Tibial nerve (tissue), 4 donors: ENCODE data around the gene NDUFB2. TPM values are rescaled to one million over a fixed set of nuclear protein-coding genes. Genes with fewer than 3 reads are reported as not detected.

ENCODE experiments used
- DNase-seq, 2 donors: peaks; one replicate each; pipeline ENCODE4 v3.0.0-alpha.2; 2019; ENCODE audit warnings: low spot score in 2 of 2
- H3K27ac ChIP-seq, 4 donors: fragments of 200-600 bp; sonication (generic) in 3 of 4; one replicate each; pipeline ENCODE4 v1.5.1; 2017 to 2019; ENCODE audit warnings: mild to moderate bottlenecking in 1 of 4
- H3K27me3 ChIP-seq, 2 donors: fragments of 200-600 bp; sonication (generic) in 1 of 2; one replicate each; pipeline versions ENCODE4 v1.5.1 to v1.6.0; 2017 to 2019
- H3K36me3 ChIP-seq, 3 donors: fragments of 200-600 bp; sonication (generic); one replicate each; pipeline ENCODE4 v1.5.1; 2018 to 2019
- H3K4me1 ChIP-seq, 4 donors: fragments of 200-600 bp; sonication (generic) in 3 of 4; one replicate each; pipeline ENCODE4 v1.5.1; 2017 to 2019
- H3K4me3 ChIP-seq, 4 donors: fragments of 200-600 bp; sonication (generic) in 3 of 4; one replicate each; pipeline ENCODE4 v1.5.1; 2017 to 2019; ENCODE audit warnings: mild to moderate bottlenecking in 1 of 4, moderate library complexity in 1 of 4
- H3K9me3 ChIP-seq, 4 donors: fragments of 200-600 bp; sonication (generic) in 3 of 4; one replicate each; pipeline ENCODE4 v1.5.1; 2017 to 2019
- CTCF ChIP-seq, 5 experiments: fragments of 200-600 bp in 3 of 5; fragments of 450-650 bp in 2 of 5; sonication (generic) in 3 of 5; IDR thresholded peaks; one replicate each; pipeline ENCODE4 v1.5.1; 2016 to 2019; ENCODE audit warnings: antibody characterized with exemption in 5 of 5, mild to moderate bottlenecking in 3 of 5, moderate library complexity in 2 of 5
- EP300 ChIP-seq, 2 donors: sonication (generic); formaldehyde crosslinking; IDR thresholded peaks; one replicate each; pipeline ENCODE4 v1.6.1; 2017; ENCODE audit warnings: antibody characterized with exemption in 2 of 2, mild to moderate bottlenecking in 1 of 2
- POLR2A ChIP-seq, 2 donors: fragments of 450-650 bp; IDR thresholded peaks; one replicate each; pipeline ENCODE4 v1.6.1; 2017; ENCODE audit warnings: antibody characterized with exemption in 2 of 2, mild to moderate bottlenecking in 2 of 2, moderate library complexity in 2 of 2
- WGBS, 2 donors: methylation state at CpG; one replicate each; pipeline ENCODE4 v1.1.5; 2018; 5-methylcytosine and 5-hydroxymethylcytosine counted together
- total RNA-seq, 4 donors: library from RNA; depleted of rRNA; stranded (reverse); fragments of >200 nt; gene quantifications; one replicate each; pipeline ENCODE4 v1.1.0, GENCODE V29; 2016

Gene NDUFB2
- total RNA-seq, 4 donors from 2014 or later = 122 to 288 (median 162) TPM

DNA sequence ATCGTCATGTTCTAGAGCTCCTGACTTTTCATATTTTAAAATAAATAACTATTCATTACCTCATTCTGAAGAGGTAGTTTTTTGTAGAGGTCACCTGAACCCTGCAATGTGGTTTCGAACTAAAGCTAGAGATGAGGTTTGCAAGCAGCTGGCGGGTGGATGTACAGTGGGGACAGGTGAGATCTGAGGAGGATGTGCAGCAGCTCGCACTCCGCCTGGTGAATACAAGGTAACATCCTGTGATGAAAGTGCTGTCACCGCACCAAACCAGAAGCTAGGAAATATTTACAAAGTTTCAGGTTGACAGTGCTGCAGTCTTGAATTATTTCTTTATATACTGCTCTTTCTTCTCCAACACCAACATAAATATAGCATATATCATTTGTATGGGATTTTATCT lies 26.5 kb downstream of the NDUFB2 start:
- Histone ChIP-seq H3K4me3 (no peak overlapping the region), H3K36me3 (peaks cover 0 to 20% (median 0%) of the 10 kb centered on the region in 3 donors), H3K4me1 (no peaks in the 10 kb centered on the region), H3K27me3 (no peaks in the 10 kb centered on the region), H3K9me3 (no peaks in the 10 kb centered on the region), H3K27ac (no peak overlapping the region)
- DNase-seq = no peak
- 96 to 97% methylated on average over 6 of the region's 6 CpGs for WGBS, 2 donors
- TF ChIP-seq EP300 (IDR thresholded peaks at IDR 0.05) = no peak
- no peak for TF ChIP-seq CTCF (IDR thresholded peaks at IDR 0.05)
- TF ChIP-seq POLR2A (IDR thresholded peaks at IDR 0.05) = no peak

GRCh38 chr7:140723574-140723973 lies 27.1 kb downstream of the NDUFB2 start:
- Histone ChIP-seq H3K27me3 (no peaks in the 10 kb centered on the region), H3K36me3 (peaks cover 0 to 20% (median 0%) of the 10 kb centered on the region in 3 donors), H3K4me1 (no peaks in the 10 kb centered on the region), H3K4me3 (no peak overlapping the region), H3K27ac (no peak overlapping the region), H3K9me3 (no peaks in the 10 kb centered on the region)
- DNase-seq = no peak
- TF ChIP-seq CTCF (IDR thresholded peaks at IDR 0.05) (no peak), POLR2A (IDR thresholded peaks at IDR 0.05) (no peak), EP300 (IDR thresholded peaks at IDR 0.05) (no peak)
- WGBS, 2 donors = 85 to 90% methylated on average over 3 of the region's 3 CpGs

DNA sequence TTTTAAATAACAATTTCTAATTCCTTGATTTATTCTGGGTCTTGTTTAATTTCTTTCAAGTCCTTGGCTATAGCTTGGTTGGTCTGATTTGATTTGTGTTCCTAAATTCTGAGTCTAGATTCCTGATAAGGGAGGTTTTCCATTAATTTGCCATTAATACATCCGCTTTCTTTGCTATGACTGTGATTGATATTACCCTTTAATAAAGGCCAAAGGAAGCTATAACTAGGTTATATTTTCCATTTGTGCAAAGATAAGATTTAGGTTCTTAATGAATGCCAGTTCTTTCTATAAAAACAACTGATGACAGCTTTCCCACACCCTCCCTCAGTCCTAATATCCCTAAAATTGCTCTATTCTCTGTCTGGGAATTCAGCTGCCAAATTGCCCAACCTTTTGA lies 28.2 kb downstream of the NDUFB2 start:
- Histone ChIP-seq H3K27me3 (no peaks in the 10 kb centered on the region), H3K27ac (no peak overlapping the region), H3K4me3 (no peak overlapping the region), H3K36me3 (peaks cover 0 to 25% (median 0%) of the 10 kb centered on the region in 3 donors), H3K4me1 (no peaks in the 10 kb centered on the region), H3K9me3 (no peaks in the 10 kb centered on the region)
- DNase-seq = no peak
- TF ChIP-seq CTCF (IDR thresholded peaks at IDR 0.05) = no peak
- TF ChIP-seq POLR2A (IDR thresholded peaks at IDR 0.05) = no peak
- 96 to 98% methylated on average over 1 of the region's 1 CpG for WGBS, 2 donors

DNA sequence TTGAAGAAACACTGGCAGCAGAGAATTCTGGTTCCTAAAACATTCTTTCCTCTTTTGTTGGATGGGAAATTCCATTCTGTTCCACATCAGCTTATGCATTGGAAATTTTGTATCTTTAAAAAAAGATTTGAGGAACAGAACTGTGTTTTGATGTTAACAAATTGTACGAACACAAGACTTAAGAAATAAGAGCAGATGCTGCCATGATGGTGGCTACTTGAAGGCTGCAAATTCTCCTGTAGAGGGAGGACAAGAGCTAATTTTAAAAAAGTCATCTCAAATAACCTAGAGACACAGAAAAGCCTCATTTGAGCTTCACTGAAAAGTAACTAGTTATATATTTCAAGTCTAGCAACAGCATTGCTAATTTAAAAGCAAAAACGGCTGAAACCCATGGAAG lies 29.8 kb downstream of the NDUFB2 start:
- TF ChIP-seq POLR2A (IDR thresholded peaks at IDR 0.05) (no peak), EP300 (IDR thresholded peaks at IDR 0.05) (no peak), CTCF (IDR thresholded peaks at IDR 0.05) (peak in 1 of 5 experiments; percentile 26)
- no peak for DNase-seq
- no peak overlapping the region for H3K4me3 ChIP-seq

GRCh38 chr7:140732416-140732815 lies 35.9 kb downstream of the NDUFB2 start:
- TF ChIP-seq POLR2A (IDR thresholded peaks at IDR 0.05) (no peak), CTCF (IDR thresholded peaks at IDR 0.05) (no peak), EP300 (IDR thresholded peaks at IDR 0.05) (no peak)
- H3K4me3 ChIP-seq = no peak overlapping the region
- WGBS, 2 donors = 86 to 91% methylated on average over 2 of the region's 2 CpGs

More for the DNA sequence above, 29.8 kb downstream of the NDUFB2 start:
- H3K27me3 ChIP-seq = no peaks in the 10 kb centered on the region
- WGBS, 2 donors = 67 to 72% methylated on average over 2 of the region's 2 CpGs
- no peaks in the 10 kb centered on the region for H3K4me1 ChIP-seq
- H3K27ac ChIP-seq = no peak overlapping the region
- H3K36me3 ChIP-seq = peaks cover 0 to 36% (median 0%) of the 10 kb centered on the region in 3 donors
- H3K9me3 ChIP-seq = no peaks in the 10 kb centered on the region

More at GRCh38 chr7:140732416-140732815, 35.9 kb downstream of the NDUFB2 start:
- no peak for DNase-seq
- Histone ChIP-seq H3K27me3 (no peaks in the 10 kb centered on the region), H3K36me3 (peaks cover 0 to 42% (median 0%) of the 10 kb centered on the region in 3 donors), H3K27ac (no peak overlapping the region), H3K4me1 (no peaks in the 10 kb centered on the region), H3K9me3 (no peaks in the 10 kb centered on the region)
